Left ventricle myocardium inferior (tissue), 1 donor: ENCODE data around the gene DEPDC1. TPM values are rescaled to one million over a fixed set of nuclear protein-coding genes. Genes with fewer than 3 reads are reported as not detected.

Source experiments
- DNase-seq: peaks from one replicate; pipeline ENCODE4 v3.0.0-alpha.2; 2020
- H3K27ac ChIP-seq: fragments of 200-600 bp; replicated peaks from 2 replicates; pipeline ENCODE4 v1.8.0; 2021
- H3K27me3 ChIP-seq: fragments of 200-600 bp; 2 replicates; pipeline ENCODE4 v1.8.0; 2021; ENCODE audit warnings: low read depth
- H3K36me3 ChIP-seq: fragments of 200-600 bp; 2 replicates; pipeline ENCODE4 v1.8.0; 2021
- H3K4me1 ChIP-seq: fragments of 200-600 bp; 2 replicates; pipeline ENCODE4 v1.8.0; 2021
- H3K4me3 ChIP-seq: fragments of 200-600 bp; 2 replicates; pipeline ENCODE4 v1.8.0; 2021; ENCODE audit warnings: mild to moderate bottlenecking, moderate library complexity
- H3K9me3 ChIP-seq: fragments of 200-600 bp; replicated peaks from 2 replicates; pipeline ENCODE4 v1.8.0; 2021
- CTCF ChIP-seq: fragments of 200-600 bp; IDR thresholded peaks from 2 replicates; pipeline ENCODE4 v1.8.0; 2021; ENCODE audit warnings: antibody characterized with exemption, mild to moderate bottlenecking, borderline replicate concordance
- intact Hi-C: fragments of 100-400 bp; cut with micrococcal nuclease; formaldehyde crosslinking; loops from one replicate; pipeline ENCODE4 v1.11.0; 2022
- total RNA-seq: library from RNA; stranded (reverse); fragmentation: NEBNext Ultra II Directional; extraction: Animal tissue kit (Norgen Biotek cat#: 25700); gene quantifications from one replicate; pipeline ENCODE4 v1.2.1, GENCODE V29; 2021
- donor health status: DM: no; HTN: yes; CAD: no; lungs with severe emphysema.

The DEPDC1 gene
- total RNA-seq, 1 donor from 2014 or later, result 0.27 TPM

GRCh38 chr1:68433395-68433794 is 63.5 kb downstream of the DEPDC1 start:
- Histone ChIP-seq H3K27me3 (peaks cover 17% of the 10 kb centered on the region), H3K36me3 (no peaks in the 10 kb centered on the region), H3K4me3 (no peak overlapping the region), H3K9me3 (no peaks in the 10 kb centered on the region), H3K27ac (no peak overlapping the region), H3K4me1 (no peaks in the 10 kb centered on the region)
- intact Hi-C loops, result no loop called here
- no peak for TF ChIP-seq CTCF
- no peak for DNase-seq

GRCh38 chr1:68431076-68431475 is 65.8 kb downstream of the DEPDC1 start:
- H3K9me3 ChIP-seq, result no peaks in the 10 kb centered on the region
- no peak for DNase-seq
- no peaks in the 10 kb centered on the region for H3K36me3 ChIP-seq
- peaks cover 9% of the 10 kb centered on the region for H3K27me3 ChIP-seq
- no peaks in the 10 kb centered on the region for H3K4me1 ChIP-seq
- no peak overlapping the region for H3K4me3 ChIP-seq
- TF ChIP-seq CTCF, result no peak
- H3K27ac ChIP-seq, result no peak overlapping the region
- intact Hi-C loops, result no loop called here

GRCh38 chr1:68429233-68429808 is 67.6 kb downstream of the DEPDC1 start:
- Histone ChIP-seq H3K9me3 (no peaks in the 10 kb centered on the region), H3K27me3 (peaks cover 9% of the 10 kb centered on the region), H3K4me1 (no peaks in the 10 kb centered on the region), H3K4me3 (no peak overlapping the region), H3K27ac (no peak overlapping the region), H3K36me3 (no peaks in the 10 kb centered on the region)
- TF ChIP-seq CTCF, result no peak
- DNase-seq, result no peak
- intact Hi-C loops, result no loop called here

GRCh38 chr1:68426594-68426993 is 70.3 kb downstream of the DEPDC1 start:
- intact Hi-C loops, result no loop called here
- Histone ChIP-seq H3K4me3 (no peak overlapping the region), H3K4me1 (no peaks in the 10 kb centered on the region), H3K27me3 (peaks cover 9% of the 10 kb centered on the region), H3K36me3 (no peaks in the 10 kb centered on the region), H3K9me3 (no peaks in the 10 kb centered on the region), H3K27ac (no peak overlapping the region)
- DNase-seq, result no peak
- TF ChIP-seq CTCF, result no peak

Other genes with a start within 250 kb of the DEPDC1 start
- not detected for gene RPE65, start 47.1 kb downstream of the DEPDC1 start, total RNA-seq